ENCODE measurements around the gene SOX2. TPM values are rescaled to one million over a fixed set of nuclear protein-coding genes. Genes with fewer than 3 reads are reported as not detected.

Gene SOX2
- total RNA-seq, 2 donors from 2014 or later: 0.33 to 1.3 TPM

DNA sequence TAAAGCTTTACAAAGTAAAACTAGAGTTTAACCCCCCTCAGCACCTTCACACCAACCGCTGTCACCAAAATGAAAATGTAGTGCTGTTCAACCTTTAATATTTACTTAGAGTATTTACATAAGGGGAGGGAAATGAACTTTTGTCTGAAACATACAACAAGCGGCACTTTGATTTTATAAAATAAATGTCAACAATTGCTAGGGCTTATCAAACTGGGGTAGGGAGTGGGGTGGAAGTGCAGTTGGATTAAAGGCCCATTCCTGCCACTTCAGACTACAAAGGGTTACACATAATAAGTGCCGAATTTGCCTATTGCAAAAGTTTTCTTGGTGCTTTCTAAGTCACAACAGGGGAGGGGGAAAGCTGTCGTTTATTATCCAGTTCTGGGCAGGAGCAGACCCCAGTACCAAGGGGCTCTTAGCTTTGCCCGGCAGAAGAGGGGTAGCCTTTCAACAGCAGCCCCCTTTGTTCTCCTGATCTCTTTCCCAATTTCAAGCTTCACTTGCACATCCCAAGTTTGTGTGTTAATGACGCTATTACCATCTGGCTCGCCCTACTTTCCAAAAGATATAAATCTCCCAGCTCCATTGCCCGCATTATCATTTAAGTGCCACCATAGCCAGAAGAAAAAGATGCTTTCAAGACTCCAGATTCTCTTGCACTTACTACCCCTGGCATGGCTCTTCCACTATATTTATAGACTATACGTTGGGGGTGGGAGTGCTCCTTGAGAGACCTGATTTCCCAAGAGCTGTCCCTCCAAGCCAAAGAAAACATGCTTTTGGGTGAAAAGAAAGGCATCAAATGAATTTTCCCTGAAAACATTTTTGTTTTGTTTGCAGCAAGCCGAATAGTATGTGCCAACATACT is 17.0 kb downstream of the SOX2 start:
- intact Hi-C loops (cut with DNase I): no loop called here
- peaks cover 12% of the 10 kb centered on the region for H3K4me1 ChIP-seq
- H3K27me3 ChIP-seq: peaks cover 4 to 50% of the 10 kb centered on the region in 2 donors
- H3K36me3 ChIP-seq (replicated peaks in 1 of 2; ENCODE audit: insufficient read depth in 1 of 2, low read depth in 2 of 2): no peaks in the 10 kb centered on the region
- WGBS, 2 donors: 12 to 14% methylated on average over 10 of the region's 10 CpGs
- H3K9me3 ChIP-seq: no peaks in the 10 kb centered on the region
- no peak for TF ChIP-seq POLR2A (IDR thresholded peaks at IDR 0.05)
- TF ChIP-seq CTCF (IDR thresholded peaks at IDR 0.05): no peak
- no peak for ATAC-seq
- H3K27ac ChIP-seq: no peak overlapping the region
- H3K4me3 ChIP-seq: no peak overlapping the region
- DNase-seq: no peak

DNA sequence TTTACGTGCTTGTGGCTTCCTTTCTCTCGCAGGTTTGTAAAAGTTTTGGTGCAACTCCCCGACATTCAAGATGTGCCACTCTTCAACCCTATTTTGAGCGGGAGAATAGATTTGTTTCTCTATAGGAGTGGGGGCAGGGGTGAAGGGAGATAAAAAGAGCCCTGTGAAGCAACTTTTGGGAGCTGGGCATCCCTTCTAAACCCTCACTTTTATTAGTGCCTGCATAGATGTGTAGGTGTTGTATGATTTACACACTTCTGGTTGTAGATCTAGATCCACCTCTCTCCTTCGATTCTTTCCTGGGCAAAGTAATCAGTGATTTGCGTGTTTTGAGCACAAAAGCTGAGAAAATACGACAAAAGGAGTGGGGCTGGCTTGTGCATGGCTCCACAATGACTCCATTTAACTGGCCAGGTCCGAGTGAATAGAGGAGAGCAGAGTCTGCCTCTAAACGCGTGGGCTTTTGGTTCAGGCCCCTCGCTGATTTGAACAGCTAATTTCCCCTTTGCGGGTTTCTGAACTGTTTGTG is 17.7 kb downstream of the SOX2 start:
- H3K4me3 ChIP-seq: no peak overlapping the region
- DNase-seq (no peak), ATAC-seq (no peak)
- no peaks in the 10 kb centered on the region for H3K36me3 ChIP-seq (replicated peaks in 1 of 2; ENCODE audit: insufficient read depth in 1 of 2, low read depth in 2 of 2)
- 7 to 13% methylated on average over 12 of the region's 12 CpGs for WGBS, 2 donors
- H3K9me3 ChIP-seq: no peaks in the 10 kb centered on the region
- no peak for TF ChIP-seq POLR2A (IDR thresholded peaks at IDR 0.05)
- TF ChIP-seq CTCF (IDR thresholded peaks at IDR 0.05): no peak
- peaks cover 12% of the 10 kb centered on the region for H3K4me1 ChIP-seq
- H3K27me3 ChIP-seq: peaks cover 0 to 43% of the 10 kb centered on the region in 2 donors
- intact Hi-C loops (cut with DNase I): no loop called here
- H3K27ac ChIP-seq: no peak overlapping the region

GRCh38 chr3:181730316-181730715 is 18.6 kb downstream of the SOX2 start:
- TF ChIP-seq POLR2A (IDR thresholded peaks at IDR 0.05): no peak
- TF ChIP-seq CTCF (IDR thresholded peaks at IDR 0.05): no peak
- ATAC-seq (no peak), DNase-seq (no peak)
- H3K9me3 ChIP-seq: no peaks in the 10 kb centered on the region
- peaks cover 12% of the 10 kb centered on the region for H3K4me1 ChIP-seq
- peaks cover 0 to 36% of the 10 kb centered on the region in 2 donors for H3K27me3 ChIP-seq
- 15 to 16% methylated on average over 5 of the region's 5 CpGs for WGBS, 2 donors
- intact Hi-C loops (cut with DNase I): no loop called here
- H3K4me3 ChIP-seq: no peak overlapping the region
- no peak overlapping the region for H3K27ac ChIP-seq
- H3K36me3 ChIP-seq (replicated peaks in 1 of 2; ENCODE audit: insufficient read depth in 1 of 2, low read depth in 2 of 2): no peaks in the 10 kb centered on the region

GRCh38 chr3:181730934-181731333 is 19.2 kb downstream of the SOX2 start:
- intact Hi-C loops (cut with DNase I): no loop called here
- H3K4me1 ChIP-seq: peaks cover 12% of the 10 kb centered on the region
- WGBS, 2 donors: 86 to 94% methylated on average over 1 of the region's 1 CpG
- no peak overlapping the region for H3K27ac ChIP-seq
- DNase-seq (no peak), ATAC-seq (no peak)
- no peaks in the 10 kb centered on the region for H3K36me3 ChIP-seq (replicated peaks in 1 of 2; ENCODE audit: insufficient read depth in 1 of 2, low read depth in 2 of 2)
- no peak overlapping the region for H3K4me3 ChIP-seq
- H3K9me3 ChIP-seq: no peaks in the 10 kb centered on the region
- TF ChIP-seq POLR2A (IDR thresholded peaks at IDR 0.05): no peak
- peaks cover 0 to 32% of the 10 kb centered on the region in 2 donors for H3K27me3 ChIP-seq

DNA sequence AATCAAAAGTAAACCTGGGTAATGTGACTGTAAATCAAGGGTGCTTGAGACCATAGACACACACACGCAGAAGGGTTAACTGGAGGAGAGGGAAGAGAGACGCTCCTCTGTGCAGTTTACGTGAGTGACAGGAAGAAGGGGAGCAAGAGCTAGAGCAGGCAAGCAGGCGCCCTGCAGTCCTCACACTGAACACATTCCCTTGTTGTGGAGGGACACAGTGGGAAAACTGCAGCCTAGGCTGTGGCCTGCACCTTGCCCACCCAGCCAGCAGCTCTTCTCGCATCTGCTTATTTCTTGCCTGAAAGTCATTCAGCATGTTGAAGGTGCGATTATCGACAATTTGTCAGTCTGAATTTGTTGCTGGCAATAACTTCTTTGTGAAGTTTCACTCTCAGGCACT is 24.2 kb downstream of the SOX2 start:
- intact Hi-C loops (cut with DNase I): no loop called here

More for the DNA sequence above, 24.2 kb downstream of the SOX2 start:
- no peaks in the 10 kb centered on the region for H3K4me1 ChIP-seq
- no peaks in the 10 kb centered on the region for H3K9me3 ChIP-seq
- H3K27me3 ChIP-seq: no peaks in the 10 kb centered on the region
- TF ChIP-seq POLR2A (IDR thresholded peaks at IDR 0.05): no peak
- no peak for TF ChIP-seq CTCF (IDR thresholded peaks at IDR 0.05)
- no peak for ATAC-seq
- H3K36me3 ChIP-seq (replicated peaks in 1 of 2; ENCODE audit: insufficient read depth in 1 of 2, low read depth in 2 of 2): no peaks in the 10 kb centered on the region
- DNase-seq: no peak
- H3K27ac ChIP-seq: no peak overlapping the region
- H3K4me3 ChIP-seq: no peak overlapping the region
- WGBS, 2 donors: 73 to 79% methylated on average over 7 of the region's 7 CpGs
